Activated CD4-positive, alpha-beta T cell treated with anti-CD3 and anti-CD28 coated beads, Interleukin-2, amount 10 ng/mL, durations not matched to agents 24 days and 14 days (primary cell): ENCODE measurements around the gene FAM180B. TPM values are rescaled to one million over a fixed set of nuclear protein-coding genes. Genes with fewer than 3 reads are reported as not detected.
"Not testable (repeated sequence)": the region's sequence is repeated elsewhere in the genome, so short reads cannot be mapped to it uniquely, and the experiment has no call there.

Experiments used
- DNase-seq: peaks from one replicate; pipeline ENCODE4 v3.0.0; 2022
- H3K27ac Mint-ChIP-seq: one replicate; pipeline ENCODE4 v1.8.0; 2022; ENCODE audit warnings: mild to moderate bottlenecking, mixed read lengths
- H3K27me3 Mint-ChIP-seq: one replicate; pipeline ENCODE4 v1.8.0; 2022; ENCODE audit warnings: mixed read lengths
- H3K36me3 Mint-ChIP-seq: one replicate; pipeline ENCODE4 v1.8.0; 2022; ENCODE audit warnings: low read depth, mild to moderate bottlenecking, mixed read lengths
- H3K4me1 Mint-ChIP-seq: one replicate; pipeline ENCODE4 v1.8.0; 2021; ENCODE audit warnings: mixed read lengths
- H3K4me3 Mint-ChIP-seq: one replicate; pipeline ENCODE4 v1.8.0; 2022; ENCODE audit warnings: mild to moderate bottlenecking, moderate library complexity, mixed read lengths
- H3K9me3 Mint-ChIP-seq: one replicate; pipeline ENCODE4 v1.8.0; 2021; ENCODE audit warnings: mixed read lengths
- intact Hi-C: fragments of 100-400 bp; cut with micrococcal nuclease; formaldehyde crosslinking; loops from one replicate; pipeline ENCODE4 v1.15.1; 2023
- total RNA-seq: library from RNA; stranded (reverse); gene quantifications from 2 replicates; pipeline ENCODE4 v1.2.3, GENCODE V29; 2022

The FAM180B gene
- total RNA-seq, 1 donor from 2014 or later: 0.28 TPM

- no peaks in the 10 kb centered on the region for H3K27me3 Mint-ChIP-seq
- peaks cover 53% of the 10 kb centered on the region for H3K36me3 Mint-ChIP-seq
- peaks cover 3% of the 10 kb centered on the region for H3K4me1 Mint-ChIP-seq
- no peak overlapping the region for H3K27ac Mint-ChIP-seq
- intact Hi-C loops: no loop called here
- no peak for DNase-seq
- H3K9me3 Mint-ChIP-seq: no peaks in the 10 kb centered on the region
- H3K4me3 Mint-ChIP-seq: no peak overlapping the region
Measured at GRCh38 chr11:47626234-47626633, 39.8 kb downstream of the FAM180B start.

GRCh38 chr11:47628026-47628425 is 41.5 kb downstream of the FAM180B start:
- intact Hi-C loops: no loop called here
- H3K27ac Mint-ChIP-seq: no peak overlapping the region
- H3K9me3 Mint-ChIP-seq: no peaks in the 10 kb centered on the region
- DNase-seq: no peak
- H3K4me3 Mint-ChIP-seq: no peak overlapping the region
- no peaks in the 10 kb centered on the region for H3K27me3 Mint-ChIP-seq
- H3K4me1 Mint-ChIP-seq: peaks cover 3% of the 10 kb centered on the region
- H3K36me3 Mint-ChIP-seq: peaks cover 55% of the 10 kb centered on the region

DNA sequence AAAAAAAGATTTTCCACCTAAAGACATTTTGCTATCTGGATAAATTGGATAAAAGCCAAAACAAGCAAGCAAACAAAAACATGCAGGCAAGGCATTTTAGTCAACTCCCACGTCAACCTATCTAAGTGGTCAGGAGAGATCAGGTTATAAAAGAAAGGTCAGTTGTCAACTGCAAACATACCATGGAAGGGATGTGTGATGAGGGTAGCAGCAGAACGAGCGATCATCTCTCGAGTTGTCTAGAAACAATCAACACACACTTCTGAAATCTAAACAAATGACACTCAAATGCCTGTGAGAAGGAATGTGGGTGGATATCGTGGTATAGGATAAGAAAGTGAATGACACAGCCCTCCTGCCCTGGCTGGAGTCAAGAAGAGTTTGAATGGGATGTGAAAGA is 45.0 kb downstream of the FAM180B start:
- DNase-seq: no peak
- H3K27me3 Mint-ChIP-seq: no peaks in the 10 kb centered on the region
- H3K4me1 Mint-ChIP-seq: no peaks in the 10 kb centered on the region
- intact Hi-C loops: no loop called here
- H3K9me3 Mint-ChIP-seq: no peaks in the 10 kb centered on the region
- peak overlapping the region; percentile 23 for H3K27ac Mint-ChIP-seq
- H3K4me3 Mint-ChIP-seq: no peak overlapping the region
- peaks cover 53% of the 10 kb centered on the region for H3K36me3 Mint-ChIP-seq

DNA sequence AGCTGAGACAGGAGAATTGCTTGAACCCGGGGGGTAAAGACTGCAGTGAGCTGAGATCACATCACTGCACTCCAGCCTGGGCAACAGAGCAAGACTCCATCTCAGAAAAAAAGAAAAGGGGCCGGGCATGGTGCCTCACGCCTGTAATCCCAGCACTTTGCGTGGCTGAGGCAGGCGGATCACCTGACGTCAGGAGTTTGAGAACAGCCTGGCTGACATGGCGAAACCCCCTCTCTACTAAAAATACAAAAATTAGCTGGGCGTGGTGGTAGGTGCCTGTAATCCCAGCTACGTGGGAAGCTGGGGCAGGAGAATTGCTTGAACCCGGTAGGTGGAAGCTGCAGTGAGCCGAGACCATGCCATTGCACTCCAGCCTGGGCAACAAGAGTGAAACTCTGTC is 49.9 kb downstream of the FAM180B start:
- intact Hi-C loops, H3K27me3 Mint-ChIP-seq, H3K27ac Mint-ChIP-seq, H3K4me3 Mint-ChIP-seq, H3K4me1 Mint-ChIP-seq, DNase-seq, H3K9me3 Mint-ChIP-seq: not testable (repeated sequence)
- H3K36me3 Mint-ChIP-seq: peaks cover 45% of the 10 kb centered on the region

Other genes with a start within 250 kb of the FAM180B start
- gene MYBPC3, start 234.0 kb upstream of the FAM180B start, total RNA-seq: not detected in 2 replicates
- gene SPI1, start 208.1 kb upstream of the FAM180B start, total RNA-seq: not detected in 2 replicates
- gene SLC39A13, start 178.1 kb upstream of the FAM180B start, total RNA-seq: 13.2 and 13.3 TPM in 2 replicates
- 230 and 234 TPM in 2 replicates for gene PSMC3, start 160.2 kb upstream of the FAM180B start, total RNA-seq
- gene RAPSN, start 137.5 kb upstream of the FAM180B start, total RNA-seq: 0.42 and 1.0 TPM in 2 replicates
- gene CELF1, start 33.5 kb upstream of the FAM180B start, total RNA-seq: 154 and 159 TPM in 2 replicates
- gene PTPMT1, start 21.1 kb upstream of the FAM180B start, total RNA-seq: 53.9 and 54.9 TPM in 2 replicates
- gene KBTBD4, start 7.7 kb upstream of the FAM180B start, total RNA-seq: 16.4 and 16.7 TPM in 2 replicates
- gene NDUFS3, start 7.6 kb upstream of the FAM180B start, total RNA-seq: 151 and 159 TPM in 2 replicates
- 0.19 TPM in 2 replicates for gene C1QTNF4, start 7.7 kb downstream of the FAM180B start, total RNA-seq
- gene MTCH2, start 55.9 kb downstream of the FAM180B start, total RNA-seq: 128 and 136 TPM in 2 replicates
- 4.2 and 4.5 TPM in 2 replicates for gene AGBL2, start 128.7 kb downstream of the FAM180B start, total RNA-seq
- gene FNBP4, start 180.7 kb downstream of the FAM180B start, total RNA-seq: 142 and 159 TPM in 2 replicates